Left lung (tissue), 10 donors: ENCODE data around the gene EPB41. TPM values are rescaled to one million over a fixed set of nuclear protein-coding genes. Genes with fewer than 3 reads are reported as not detected.

Experiments
- ATAC-seq: fragments of 200-7000 bp; cut with Tn5 transposase; one replicate; pipeline ENCODE4 v1.9.1; 2020; ENCODE audit warnings: moderate library complexity
- DNase-seq, 4 donors: peaks; one replicate each; pipeline ENCODE4 v3.0.0-alpha.2; 2013 to 2020
- H3K27ac ChIP-seq, 2 donors: fragments of 200-600 bp; sonication (generic) in 1 of 2; one replicate each; pipeline versions ENCODE4 v1.5.0 to v1.8.0; 2020 to 2021
- H3K27me3 ChIP-seq, 2 donors: fragments of 200-600 bp; sonication (generic) in 1 of 2; one replicate each; pipeline versions ENCODE4 v1.5.0 to v1.8.0; 2020 to 2021
- H3K36me3 ChIP-seq, 2 donors: fragments of 200-600 bp; sonication (generic) in 1 of 2; one replicate each; pipeline versions ENCODE4 v1.5.0 to v1.8.0; 2020 to 2021
- H3K4me1 ChIP-seq, 2 donors: fragments of 200-600 bp; one replicate each; pipeline ENCODE4 v1.8.0; 2021
- H3K4me3 ChIP-seq, 2 donors: fragments of 200-600 bp; sonication (generic) in 1 of 2; one replicate each; pipeline versions ENCODE4 v1.5.0 to v1.8.0; 2020 to 2021; ENCODE audit warnings: mild to moderate bottlenecking in 1 of 2
- H3K9me3 ChIP-seq, 2 donors: fragments of 200-600 bp; sonication (generic) in 1 of 2; one replicate each; pipeline versions ENCODE4 v1.5.0 to v1.8.0; 2020 to 2021
- CTCF ChIP-seq, 2 donors: fragments of 200-600 bp; sonication (generic) in 1 of 2; IDR thresholded peaks; one replicate each; pipeline versions ENCODE4 v1.5.0 to v1.8.0; 2021; ENCODE audit warnings: antibody characterized with exemption in 2 of 2
- intact Hi-C, 2 donors: fragments of 100-400 bp; cut with DNase I; formaldehyde crosslinking; loops; one replicate each; pipeline versions ENCODE4 v1.11.2 to v1.14.2; 2022
- polyA plus RNA-seq, 6 donors: library from polyadenylated mRNA; unstranded; fragments of 120-200 nt; gene quantifications; one replicate each; pipeline ENCODE4 v1.2.1, GENCODE V29; 2013; ENCODE audit not compliant: insufficient read length in 6 of 6
- total RNA-seq, 2 donors: library from RNA; stranded (reverse); fragmentation: NEBNext Ultra II Directional; extraction: Animal tissue kit (Norgen Biotek cat#: 25700); gene quantifications; one replicate each; pipeline ENCODE4 v1.2.1, GENCODE V29; 2021
- donor health status: DM: no; HTN: yes; CAD: no.
- donor health status: DM: no; HTN: no; CAD: no.

EPB41 gene
- total and polyA plus RNA-seq, 8 donors = 41.4 to 56.1 (median 45.7) TPM

- intact Hi-C loops = no loop called here
- Histone ChIP-seq H3K27ac (no peak overlapping the region), H3K4me3 (no peak overlapping the region), H3K4me1 (no peaks in the 10 kb centered on the region), H3K27me3 (no peaks in the 10 kb centered on the region), H3K36me3 (peaks cover 0 to 66% of the 10 kb centered on the region in 2 donors), H3K9me3 (no peaks in the 10 kb centered on the region)
- ATAC-seq (no peak), DNase-seq (no peak)
- no peak for TF ChIP-seq CTCF (IDR thresholded peaks at IDR 0.05)
Measured at GRCh38 chr1:29112705-29113412, 198.5 kb downstream of the EPB41 start.

- Histone ChIP-seq H3K4me1 (no peaks in the 10 kb centered on the region), H3K27ac (no peak overlapping the region), H3K36me3 (peaks cover 0 to 73% of the 10 kb centered on the region in 2 donors), H3K4me3 (no peak overlapping the region), H3K27me3 (no peaks in the 10 kb centered on the region), H3K9me3 (no peaks in the 10 kb centered on the region)
- DNase-seq (no peak), ATAC-seq (no peak)
- no peak for TF ChIP-seq CTCF (IDR thresholded peaks at IDR 0.05)
- intact Hi-C loops = no loop called here
Measured at GRCh38 chr1:29113413-29114117, 199.2 kb downstream of the EPB41 start.

- H3K4me3 ChIP-seq = no peak overlapping the region
- DNase-seq = no peak
- peaks cover 0 to 70% of the 10 kb centered on the region in 2 donors for H3K36me3 ChIP-seq
- H3K27ac ChIP-seq = no peak overlapping the region
- no peak for ATAC-seq
- H3K9me3 ChIP-seq = no peaks in the 10 kb centered on the region
- intact Hi-C loops = no loop called here
- TF ChIP-seq CTCF (IDR thresholded peaks at IDR 0.05) = no peak
- H3K4me1 ChIP-seq = peaks cover 0 to 7% of the 10 kb centered on the region in 2 donors
- no peaks in the 10 kb centered on the region for H3K27me3 ChIP-seq
Measured at GRCh38 chr1:29114654-29115053, 200.3 kb downstream of the EPB41 start.

GRCh38 chr1:29117381-29117780, 203.0 kb downstream of the EPB41 start:
- Histone ChIP-seq H3K27ac (no peak overlapping the region), H3K27me3 (peaks cover 15 to 24% of the 10 kb centered on the region in 2 donors), H3K36me3 (peaks cover 0 to 61% of the 10 kb centered on the region in 2 donors), H3K4me3 (no peak overlapping the region), H3K4me1 (peaks cover 15 to 17% of the 10 kb centered on the region in 2 donors), H3K9me3 (no peaks in the 10 kb centered on the region)
- no peak for TF ChIP-seq CTCF (IDR thresholded peaks at IDR 0.05)
- DNase-seq (no peak), ATAC-seq (no peak)
- intact Hi-C loops = no loop called here

GRCh38 chr1:29119121-29119929, 205.0 kb downstream of the EPB41 start:
- no peak overlapping the region for H3K27ac ChIP-seq
- peaks cover 20 to 35% of the 10 kb centered on the region in 2 donors for H3K4me1 ChIP-seq
- no peaks in the 10 kb centered on the region for H3K9me3 ChIP-seq
- no peak for TF ChIP-seq CTCF (IDR thresholded peaks at IDR 0.05)
- intact Hi-C loops = no loop called here
- peaks cover 28 to 44% of the 10 kb centered on the region in 2 donors for H3K27me3 ChIP-seq
- no peak for ATAC-seq
- H3K4me3 ChIP-seq = no peak overlapping the region
- no peak for DNase-seq
- peaks cover 0 to 42% of the 10 kb centered on the region in 2 donors for H3K36me3 ChIP-seq
